NCI-H1105 treated with DMSO at 0.1 percent for 48 hours (cell line): ENCODE data around the gene RAP1GAP2.
"Not testable (repeated sequence)": the region's sequence is repeated elsewhere in the genome, so short reads cannot be mapped to it uniquely, and the experiment has no call there.

ENCODE experiments used
- DNase-seq: peaks from one replicate; lab custom pipeline; 2025; lab: John Stamatoyannopoulos, UW

RAP1GAP2 gene

GRCh38 chr17:2971851-2972250 is 175.6 kb downstream of the RAP1GAP2 start:
- DNase-seq: no peak

- DNase-seq: no peak
These were observed 176.5 kb downstream of the RAP1GAP2 start for GRCh38 chr17:2972749-2973148.

- no peak for DNase-seq
These were observed 178.1 kb downstream of the RAP1GAP2 start for GRCh38 chr17:2974347-2974746.

GRCh38 chr17:2975469-2975958 is 179.3 kb downstream of the RAP1GAP2 start:
- no peak for DNase-seq

- no peak for DNase-seq
These were observed 180.9 kb downstream of the RAP1GAP2 start for GRCh38 chr17:2977157-2977556.

GRCh38 chr17:2978116-2978515 is 181.9 kb downstream of the RAP1GAP2 start:
- no peak for DNase-seq

GRCh38 chr17:2978991-2979390 is 182.8 kb downstream of the RAP1GAP2 start:
- no peak for DNase-seq

GRCh38 chr17:2980211-2980903 is 184.1 kb downstream of the RAP1GAP2 start:
- no peak for DNase-seq

- DNase-seq: no peak
These were observed 184.6 kb downstream of the RAP1GAP2 start for GRCh38 chr17:2980904-2981246.

- no peak for DNase-seq
These were observed 185.1 kb downstream of the RAP1GAP2 start for GRCh38 chr17:2981325-2981724.

GRCh38 chr17:2982854-2983253 is 186.6 kb downstream of the RAP1GAP2 start:
- no peak for DNase-seq

GRCh38 chr17:2983255-2983654 is 187.0 kb downstream of the RAP1GAP2 start:
- DNase-seq: no peak

GRCh38 chr17:2985318-2985717 is 189.1 kb downstream of the RAP1GAP2 start:
- no peak for DNase-seq

GRCh38 chr17:2986925-2987324 is 190.7 kb downstream of the RAP1GAP2 start:
- DNase-seq: no peak

- not testable (repeated sequence) for DNase-seq
These were observed 193.2 kb downstream of the RAP1GAP2 start for GRCh38 chr17:2989396-2989795.

- no peak for DNase-seq
These were observed 193.6 kb downstream of the RAP1GAP2 start for GRCh38 chr17:2989855-2990254.

- DNase-seq: no peak
These were observed 194.2 kb downstream of the RAP1GAP2 start for GRCh38 chr17:2990396-2990795.

- DNase-seq: not testable (repeated sequence)
These were observed 195.3 kb downstream of the RAP1GAP2 start for GRCh38 chr17:2991396-2992180.

GRCh38 chr17:2994441-2994840 is 198.2 kb downstream of the RAP1GAP2 start:
- DNase-seq: no peak

GRCh38 chr17:2995377-2995776 is 199.1 kb downstream of the RAP1GAP2 start:
- DNase-seq: no peak

- DNase-seq: no peak
These were observed 199.9 kb downstream of the RAP1GAP2 start for GRCh38 chr17:2995886-2996809.
